ENCODE data around the gene RNU1-3.
"Not testable (repeated sequence)": the region's sequence is repeated elsewhere in the genome, so short reads cannot be mapped to it uniquely, and the experiment has no call there.

The RNU1-3 gene

GRCh38 chr1:16694308-16694702, 27.6 kb upstream of the RNU1-3 start:
- DNase-seq (ENCODE audit: low read depth in 2 of 2) = not testable (repeated sequence)

GRCh38 chr1:16693449-16694307, 26.9 kb upstream of the RNU1-3 start:
- not testable (repeated sequence) for DNase-seq (ENCODE audit: low read depth in 2 of 2)

DNA sequence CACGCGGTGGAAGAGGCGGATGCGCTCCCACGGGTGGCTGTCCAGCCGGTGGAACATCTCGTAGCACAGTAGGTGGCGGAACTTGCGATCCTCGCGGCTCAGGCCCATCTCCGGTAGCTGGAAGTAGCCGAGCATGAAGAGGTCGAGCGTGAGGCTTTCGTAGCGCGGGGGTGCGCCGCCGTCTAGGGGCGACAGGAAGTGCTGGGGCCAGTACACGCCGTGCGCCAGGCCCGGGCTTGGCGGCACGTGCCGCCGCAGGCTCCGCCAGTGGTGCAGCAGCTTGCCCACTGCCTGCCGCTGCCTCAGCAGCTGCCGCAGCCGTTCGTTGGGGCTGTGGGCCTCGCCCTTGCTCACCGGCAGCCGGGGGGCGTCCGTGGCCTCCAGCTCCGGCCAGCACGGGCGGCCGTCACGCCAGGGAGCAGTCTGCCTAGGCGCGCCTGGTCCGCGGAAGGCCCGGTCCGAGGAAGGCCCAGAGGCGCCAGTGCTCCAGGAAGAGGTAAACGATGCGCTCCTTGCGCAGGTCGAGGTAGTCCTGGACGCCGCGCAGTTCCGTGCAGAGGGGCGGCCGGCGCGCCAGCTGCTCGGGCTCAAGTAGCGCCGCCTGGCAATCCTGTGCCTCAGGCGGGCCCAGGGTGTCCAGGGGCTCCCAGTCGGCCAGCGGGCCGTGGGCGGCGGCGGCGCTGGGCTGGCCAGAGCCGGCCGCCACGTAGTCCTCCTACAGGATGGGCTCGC, 26.1 kb upstream of the RNU1-3 start:
- DNase-seq (ENCODE audit: low read depth in 2 of 2) = not testable (repeated sequence)

DNA sequence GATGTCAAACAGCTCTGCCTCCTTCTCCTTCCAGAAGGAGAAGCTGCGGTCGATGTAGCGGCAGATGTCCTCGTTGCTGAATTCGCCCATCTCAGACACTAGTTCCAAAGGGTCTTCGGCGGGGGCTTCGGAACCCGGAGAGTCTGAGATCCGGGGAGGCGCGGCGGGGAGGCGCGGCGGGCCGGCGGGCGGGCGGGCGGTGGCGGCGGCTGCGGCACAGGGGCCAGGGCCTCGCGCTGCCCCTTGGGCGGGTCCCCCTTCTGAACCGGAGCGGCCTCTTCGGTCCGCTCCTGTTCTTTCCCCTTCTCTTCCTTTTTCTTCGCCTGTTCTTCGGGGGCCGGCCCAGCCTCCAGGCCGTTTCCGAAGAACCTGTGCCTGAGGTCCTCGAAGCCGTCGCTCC, 25.5 kb upstream of the RNU1-3 start:
- not testable (repeated sequence) for DNase-seq (ENCODE audit: low read depth in 2 of 2)

GRCh38 chr1:16690971-16691682, 24.4 kb upstream of the RNU1-3 start:
- not testable (repeated sequence) for DNase-seq (ENCODE audit: low read depth in 2 of 2)

GRCh38 chr1:16687132-16687800, 20.5 kb upstream of the RNU1-3 start:
- not testable (repeated sequence) for DNase-seq (ENCODE audit: low read depth in 2 of 2)

DNA sequence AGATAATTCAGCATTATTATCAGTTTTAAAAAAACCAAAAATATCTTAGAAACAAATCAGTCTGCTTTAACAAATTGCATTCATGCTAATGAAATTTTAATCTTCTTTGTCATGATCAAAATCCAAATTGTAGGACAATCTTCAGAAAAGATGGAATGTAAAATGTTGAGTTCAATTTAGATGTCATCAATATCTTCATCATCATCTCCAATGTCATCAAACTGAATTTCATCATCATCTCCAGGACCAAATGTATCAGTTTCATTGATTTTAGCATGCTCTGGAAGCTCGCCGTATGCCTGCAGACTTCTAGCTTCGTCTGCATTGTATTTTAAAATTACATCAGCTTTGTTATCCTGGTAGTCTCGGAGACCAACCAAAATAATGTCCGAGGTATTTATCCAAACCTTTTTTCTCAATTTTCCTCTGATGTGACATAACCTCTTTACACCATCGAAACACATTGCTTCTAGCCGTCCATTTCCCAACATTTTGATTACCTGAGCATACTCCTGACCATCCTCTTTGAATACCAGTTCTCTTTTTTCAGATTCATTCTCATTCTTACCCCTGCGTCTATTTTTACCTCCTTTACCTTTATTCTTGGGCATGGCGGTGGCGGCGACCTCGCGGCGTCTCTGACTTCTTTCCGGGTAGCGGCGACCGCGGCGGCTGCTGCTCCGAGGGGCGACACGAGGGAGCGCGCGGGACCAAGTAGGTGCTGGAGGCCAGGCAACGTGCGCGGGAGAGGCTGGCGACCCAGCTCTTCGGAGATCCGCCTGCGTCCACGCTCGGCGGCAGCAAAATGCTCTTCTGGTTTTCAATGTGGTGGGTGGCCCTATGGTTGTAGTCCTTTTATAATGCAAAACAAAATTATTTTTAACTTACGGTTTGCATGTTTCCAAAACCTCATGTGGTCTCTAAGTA, 19.0 kb upstream of the RNU1-3 start:
- DNase-seq (ENCODE audit: low read depth in 2 of 2) = not testable (repeated sequence)

DNA sequence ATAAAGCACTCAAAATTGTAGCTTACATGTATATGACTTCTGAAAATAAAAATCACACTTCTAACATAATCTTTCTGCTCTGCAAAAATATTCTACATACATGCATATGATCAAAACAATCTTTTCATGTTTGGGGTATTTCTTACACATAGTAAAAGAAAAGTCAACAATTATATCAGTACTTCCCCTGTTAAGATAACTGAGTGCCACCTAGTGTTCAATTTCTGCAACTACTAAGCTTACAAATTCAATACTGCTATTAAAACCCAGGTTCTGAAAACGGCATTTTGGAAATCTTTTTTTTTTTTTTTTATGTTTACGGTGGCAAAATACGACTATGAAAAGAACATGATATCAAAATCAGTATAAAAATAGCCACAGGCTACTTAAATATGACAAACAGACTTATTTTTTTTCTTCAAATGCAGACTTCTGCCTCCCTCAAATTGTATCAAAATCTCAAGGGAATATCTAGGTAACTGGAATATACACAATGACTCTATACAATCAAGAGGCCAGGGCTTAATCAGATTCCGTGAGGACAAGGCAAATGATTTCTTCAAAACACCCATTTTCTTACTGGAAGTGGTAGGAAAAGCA, 18.1 kb upstream of the RNU1-3 start:
- DNase-seq (ENCODE audit: low read depth in 2 of 2) = not testable (repeated sequence)

DNA sequence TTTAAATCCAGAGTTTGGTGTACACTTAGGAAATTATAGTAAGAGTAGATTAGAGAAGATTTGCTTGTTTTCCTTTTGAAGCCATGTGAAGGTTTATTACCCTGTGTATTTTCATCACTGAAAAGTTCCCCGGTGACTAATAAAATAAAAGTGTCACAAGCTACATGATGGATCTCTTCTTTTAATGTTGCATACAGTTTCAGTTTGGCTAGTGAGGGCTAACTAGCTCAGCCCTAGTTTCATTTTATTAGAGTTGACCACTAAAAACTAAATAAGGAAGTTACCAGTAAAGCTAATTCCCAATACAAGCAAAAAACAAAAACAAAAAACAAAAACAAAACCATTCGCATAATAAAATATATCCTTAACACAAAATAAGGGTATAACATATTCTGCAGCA, 17.4 kb upstream of the RNU1-3 start:
- DNase-seq (ENCODE audit: low read depth in 2 of 2) = not testable (repeated sequence)

GRCh38 chr1:16682803-16683202, 16.1 kb upstream of the RNU1-3 start:
- DNase-seq (ENCODE audit: low read depth in 2 of 2) = not testable (repeated sequence)

GRCh38 chr1:16680366-16680765, 13.6 kb upstream of the RNU1-3 start:
- not testable (repeated sequence) for DNase-seq (ENCODE audit: low read depth in 2 of 2)

DNA sequence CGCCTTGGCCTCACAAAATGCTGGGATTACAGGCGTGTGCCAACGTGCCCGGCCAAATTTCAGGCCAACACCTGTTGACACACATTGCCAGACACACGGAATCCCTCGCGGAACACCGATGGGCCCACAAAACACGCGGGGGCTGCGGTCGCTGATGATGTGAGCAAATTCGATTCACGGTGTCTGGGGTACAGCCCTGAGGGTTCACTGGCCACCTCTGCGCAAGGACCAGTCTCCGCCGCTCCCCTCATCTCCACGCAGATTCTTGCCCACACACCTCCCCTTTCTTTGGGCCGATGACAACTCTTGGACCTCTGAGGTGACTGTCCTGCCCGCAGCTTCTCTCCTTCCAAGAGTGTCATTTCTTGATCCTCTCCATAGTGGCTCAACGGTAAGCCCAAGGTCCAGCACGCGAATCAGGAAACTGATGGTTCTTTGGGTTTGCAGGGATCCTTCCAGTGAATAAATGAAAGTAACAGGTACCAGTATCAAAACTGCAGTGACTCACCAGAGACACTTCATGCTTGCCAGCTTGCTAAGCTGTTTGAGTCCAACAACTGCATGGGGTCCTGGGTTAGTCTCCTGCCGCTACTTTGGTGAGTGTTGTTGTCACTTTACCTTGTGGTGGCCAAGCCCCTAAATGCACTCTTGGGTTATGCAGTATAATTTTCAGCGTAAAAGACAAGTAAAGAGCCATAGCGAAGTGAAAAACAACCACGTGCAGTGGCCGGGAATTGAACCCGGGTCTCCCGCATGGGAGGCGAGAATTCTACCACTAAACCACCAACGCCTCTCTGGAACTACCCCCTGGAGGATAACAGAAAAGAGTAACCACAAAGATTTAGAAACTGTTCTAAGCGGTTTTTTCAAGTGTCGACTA, 11.0 kb upstream of the RNU1-3 start:
- peak in 1 of 2 experiments; percentile 5 for DNase-seq (ENCODE audit: low read depth in 2 of 2)

GRCh38 chr1:16676661-16677523, 10.1 kb upstream of the RNU1-3 start:
- DNase-seq (ENCODE audit: low read depth in 2 of 2) = not testable (repeated sequence)

GRCh38 chr1:16675118-16675510, 8.4 kb upstream of the RNU1-3 start:
- DNase-seq (ENCODE audit: low read depth in 2 of 2) = not testable (repeated sequence)

- DNase-seq (ENCODE audit: low read depth in 2 of 2) = not testable (repeated sequence)
Measured at GRCh38 chr1:16673976-16674375, 7.2 kb upstream of the RNU1-3 start.

DNA sequence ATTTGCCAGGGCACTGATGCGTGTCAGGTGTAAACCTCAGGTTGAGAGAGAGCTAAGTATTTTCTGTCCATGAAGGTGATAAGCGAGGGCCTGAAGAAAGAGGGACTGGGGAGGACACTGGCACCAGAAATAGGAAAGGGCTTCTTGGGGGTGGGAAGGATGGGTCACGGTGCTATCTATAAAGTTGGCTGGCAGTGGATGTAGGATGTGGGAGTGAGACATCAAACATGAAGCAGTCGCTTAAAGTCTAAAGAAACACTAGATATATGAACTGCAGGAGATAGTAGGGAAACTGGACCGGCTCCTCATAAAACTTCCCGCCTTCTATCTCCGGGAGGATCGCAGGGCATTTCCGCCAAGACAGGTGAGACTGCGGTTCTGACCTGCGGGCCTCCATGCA, 912 bp downstream of the RNU1-3 start:
- DNase-seq (ENCODE audit: low read depth in 2 of 2) = not testable (repeated sequence)

DNA sequence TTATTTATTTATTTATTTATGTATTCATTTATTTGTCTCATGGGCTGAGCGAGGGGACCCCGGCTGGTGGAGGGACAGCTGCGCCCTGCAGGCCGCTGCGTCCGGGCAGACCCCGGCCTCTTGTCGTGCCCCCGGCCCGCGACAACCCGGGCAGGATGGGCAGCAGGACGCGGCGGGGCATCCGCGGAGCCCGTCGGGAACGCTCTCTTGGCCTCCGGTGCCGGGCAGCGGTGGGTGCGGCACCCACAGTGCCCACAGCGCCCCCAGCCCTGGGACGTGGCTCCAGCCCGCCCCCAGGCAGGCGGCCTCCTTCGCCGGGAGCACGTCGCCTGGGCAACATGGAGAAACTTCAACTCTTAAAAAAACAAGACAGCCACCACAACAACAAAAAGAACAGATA, 8.5 kb downstream of the RNU1-3 start:
- not testable (repeated sequence) for DNase-seq (ENCODE audit: low read depth in 2 of 2)

Measured in fibroblast of skin of left quadriceps (primary cell).